GM19324 (cell line): ENCODE data around the gene GALNT18.

Source experiments
- ATAC-seq: cut with Tn5 transposase; IDR thresholded peaks from one replicate; pipeline ENCODE4 v1.9.1; 2021; ENCODE audit warnings: mild to moderate bottlenecking, moderate library complexity; ENCODE audit not compliant: unreplicated experiment, low FRiP score

The GALNT18 gene

GRCh38 chr11:11569936-11570491 lies 51.8 kb downstream of the GALNT18 start:
- ATAC-seq: no peak

- no peak for ATAC-seq
Measured at GRCh38 chr11:11568651-11569229, 53.1 kb downstream of the GALNT18 start.

GRCh38 chr11:11567936-11568650 lies 53.7 kb downstream of the GALNT18 start:
- no peak for ATAC-seq

- no peak for ATAC-seq
Measured at GRCh38 chr11:11565636-11566035, 56.2 kb downstream of the GALNT18 start.

- no peak for ATAC-seq
Measured at GRCh38 chr11:11563200-11563975, 58.4 kb downstream of the GALNT18 start.

- ATAC-seq: no peak
Measured at GRCh38 chr11:11561991-11562390, 59.8 kb downstream of the GALNT18 start.

- no peak for ATAC-seq
Measured at GRCh38 chr11:11558826-11559225, 63.0 kb downstream of the GALNT18 start.

GRCh38 chr11:11558396-11558795 lies 63.4 kb downstream of the GALNT18 start:
- no peak for ATAC-seq

GRCh38 chr11:11555208-11555607 lies 66.6 kb downstream of the GALNT18 start:
- ATAC-seq: no peak

- ATAC-seq: no peak
Measured at GRCh38 chr11:11553573-11553972, 68.2 kb downstream of the GALNT18 start.

- no peak for ATAC-seq
Measured at GRCh38 chr11:11552529-11553087, 69.2 kb downstream of the GALNT18 start.

- ATAC-seq: no peak
Measured at GRCh38 chr11:11550534-11550933, 71.3 kb downstream of the GALNT18 start.

- ATAC-seq: no peak
Measured at GRCh38 chr11:11545285-11546275, 76.2 kb downstream of the GALNT18 start.

GRCh38 chr11:11543656-11544055 lies 78.1 kb downstream of the GALNT18 start:
- no peak for ATAC-seq

GRCh38 chr11:11540157-11540556 lies 81.6 kb downstream of the GALNT18 start:
- no peak for ATAC-seq

GRCh38 chr11:11538277-11538960 lies 83.4 kb downstream of the GALNT18 start:
- ATAC-seq: no peak

- no peak for ATAC-seq
Measured at GRCh38 chr11:11537871-11538270, 83.9 kb downstream of the GALNT18 start.

- ATAC-seq: no peak
Measured at GRCh38 chr11:11537372-11537771, 84.4 kb downstream of the GALNT18 start.

- ATAC-seq: no peak
Measured at GRCh38 chr11:11536650-11537049, 85.2 kb downstream of the GALNT18 start.
